Measurements from ENCODE around the gene ZDHHC14. TPM values are rescaled to one million over a fixed set of nuclear protein-coding genes. Genes with fewer than 3 reads are reported as not detected.

Gene ZDHHC14
- total RNA-seq, 1 donor from 2014 or later, result 6.8 TPM

GRCh38 chr6:157493173-157493572, 112.2 kb downstream of the ZDHHC14 start:
- no peaks in the 10 kb centered on the region for H3K9me3 ChIP-seq (ENCODE audit: control insufficient read depth in 3 of 3, low read length in 3 of 3)
- H3K27ac ChIP-seq (ENCODE audit: low read depth, low read length), result no peak overlapping the region
- H3K27me3 ChIP-seq (ENCODE audit: control insufficient read depth in 3 of 3, insufficient read depth in 3 of 3, low read length in 3 of 3), result no peaks in the 10 kb centered on the region
- H3K4me3 ChIP-seq (ENCODE audit: low read length in 3 of 3), result no peak overlapping the region
- H3K36me3 ChIP-seq (ENCODE audit: control insufficient read depth in 3 of 3, insufficient read depth in 3 of 3, low read length in 3 of 3), result no peaks in the 10 kb centered on the region
- no peaks in the 10 kb centered on the region for H3K4me1 ChIP-seq (ENCODE audit: control insufficient read depth in 3 of 3, insufficient read depth in 3 of 3, low read length in 3 of 3)
- H3K9ac ChIP-seq (ENCODE audit: low read depth in 1 of 3, low read length in 3 of 3), result no peak overlapping the region

GRCh38 chr6:157493576-157493975, 112.6 kb downstream of the ZDHHC14 start:
- Histone ChIP-seq H3K4me3 (ENCODE audit: low read length in 3 of 3) (no peak overlapping the region), H3K9ac (ENCODE audit: low read depth in 1 of 3, low read length in 3 of 3) (no peak overlapping the region), H3K27me3 (ENCODE audit: control insufficient read depth in 3 of 3, insufficient read depth in 3 of 3, low read length in 3 of 3) (no peaks in the 10 kb centered on the region), H3K4me1 (ENCODE audit: control insufficient read depth in 3 of 3, insufficient read depth in 3 of 3, low read length in 3 of 3) (no peaks in the 10 kb centered on the region), H3K27ac (ENCODE audit: low read depth, low read length) (no peak overlapping the region), H3K36me3 (ENCODE audit: control insufficient read depth in 3 of 3, insufficient read depth in 3 of 3, low read length in 3 of 3) (no peaks in the 10 kb centered on the region), H3K9me3 (ENCODE audit: control insufficient read depth in 3 of 3, low read length in 3 of 3) (no peaks in the 10 kb centered on the region)

- Histone ChIP-seq H3K27ac (ENCODE audit: low read depth, low read length) (no peak overlapping the region), H3K27me3 (ENCODE audit: control insufficient read depth in 3 of 3, insufficient read depth in 3 of 3, low read length in 3 of 3) (no peaks in the 10 kb centered on the region), H3K36me3 (ENCODE audit: control insufficient read depth in 3 of 3, insufficient read depth in 3 of 3, low read length in 3 of 3) (no peaks in the 10 kb centered on the region), H3K9ac (ENCODE audit: low read depth in 1 of 3, low read length in 3 of 3) (no peak overlapping the region), H3K9me3 (ENCODE audit: control insufficient read depth in 3 of 3, low read length in 3 of 3) (no peaks in the 10 kb centered on the region), H3K4me1 (ENCODE audit: control insufficient read depth in 3 of 3, insufficient read depth in 3 of 3, low read length in 3 of 3) (no peaks in the 10 kb centered on the region), H3K4me3 (ENCODE audit: low read length in 3 of 3) (no peak overlapping the region)
Measured at GRCh38 chr6:157494132-157494710, 113.2 kb downstream of the ZDHHC14 start.

GRCh38 chr6:157496534-157497095, 115.6 kb downstream of the ZDHHC14 start:
- Histone ChIP-seq H3K9ac (ENCODE audit: low read depth in 1 of 3, low read length in 3 of 3) (no peak overlapping the region), H3K4me1 (ENCODE audit: control insufficient read depth in 3 of 3, insufficient read depth in 3 of 3, low read length in 3 of 3) (no peaks in the 10 kb centered on the region), H3K9me3 (ENCODE audit: control insufficient read depth in 3 of 3, low read length in 3 of 3) (no peaks in the 10 kb centered on the region), H3K36me3 (ENCODE audit: control insufficient read depth in 3 of 3, insufficient read depth in 3 of 3, low read length in 3 of 3) (no peaks in the 10 kb centered on the region), H3K27ac (ENCODE audit: low read depth, low read length) (no peak overlapping the region), H3K4me3 (ENCODE audit: low read length in 3 of 3) (no peak overlapping the region), H3K27me3 (ENCODE audit: control insufficient read depth in 3 of 3, insufficient read depth in 3 of 3, low read length in 3 of 3) (no peaks in the 10 kb centered on the region)

- H3K4me1 ChIP-seq (ENCODE audit: control insufficient read depth in 3 of 3, insufficient read depth in 3 of 3, low read length in 3 of 3), result peaks cover 0 to 3% (median 0%) of the 10 kb centered on the region in 3 donors
- no peak overlapping the region for H3K9ac ChIP-seq (ENCODE audit: low read depth in 1 of 3, low read length in 3 of 3)
- H3K9me3 ChIP-seq (ENCODE audit: control insufficient read depth in 3 of 3, low read length in 3 of 3), result no peaks in the 10 kb centered on the region
- H3K4me3 ChIP-seq (ENCODE audit: low read length in 3 of 3), result no peak overlapping the region
- H3K27me3 ChIP-seq (ENCODE audit: control insufficient read depth in 3 of 3, insufficient read depth in 3 of 3, low read length in 3 of 3), result no peaks in the 10 kb centered on the region
- no peak overlapping the region for H3K27ac ChIP-seq (ENCODE audit: low read depth, low read length)
- no peaks in the 10 kb centered on the region for H3K36me3 ChIP-seq (ENCODE audit: control insufficient read depth in 3 of 3, insufficient read depth in 3 of 3, low read length in 3 of 3)
Measured at GRCh38 chr6:157497579-157497978, 116.6 kb downstream of the ZDHHC14 start.

- Histone ChIP-seq H3K4me1 (ENCODE audit: control insufficient read depth in 3 of 3, insufficient read depth in 3 of 3, low read length in 3 of 3) (peaks cover 0 to 3% (median 0%) of the 10 kb centered on the region in 3 donors), H3K9ac (ENCODE audit: low read depth in 1 of 3, low read length in 3 of 3) (no peak overlapping the region), H3K9me3 (ENCODE audit: control insufficient read depth in 3 of 3, low read length in 3 of 3) (no peaks in the 10 kb centered on the region), H3K4me3 (ENCODE audit: low read length in 3 of 3) (no peak overlapping the region), H3K27ac (ENCODE audit: low read depth, low read length) (no peak overlapping the region), H3K27me3 (ENCODE audit: control insufficient read depth in 3 of 3, insufficient read depth in 3 of 3, low read length in 3 of 3) (no peaks in the 10 kb centered on the region), H3K36me3 (ENCODE audit: control insufficient read depth in 3 of 3, insufficient read depth in 3 of 3, low read length in 3 of 3) (no peaks in the 10 kb centered on the region)
Measured at GRCh38 chr6:157498817-157499216, 117.8 kb downstream of the ZDHHC14 start.

GRCh38 chr6:157500022-157500421, 119.0 kb downstream of the ZDHHC14 start:
- Histone ChIP-seq H3K27ac (ENCODE audit: low read depth, low read length) (no peak overlapping the region), H3K9ac (ENCODE audit: low read depth in 1 of 3, low read length in 3 of 3) (no peak overlapping the region), H3K4me1 (ENCODE audit: control insufficient read depth in 3 of 3, insufficient read depth in 3 of 3, low read length in 3 of 3) (peaks cover 0 to 3% (median 0%) of the 10 kb centered on the region in 3 donors), H3K9me3 (ENCODE audit: control insufficient read depth in 3 of 3, low read length in 3 of 3) (no peaks in the 10 kb centered on the region), H3K4me3 (ENCODE audit: low read length in 3 of 3) (no peak overlapping the region), H3K36me3 (ENCODE audit: control insufficient read depth in 3 of 3, insufficient read depth in 3 of 3, low read length in 3 of 3) (no peaks in the 10 kb centered on the region), H3K27me3 (ENCODE audit: control insufficient read depth in 3 of 3, insufficient read depth in 3 of 3, low read length in 3 of 3) (no peaks in the 10 kb centered on the region)

- Histone ChIP-seq H3K4me1 (ENCODE audit: control insufficient read depth in 3 of 3, insufficient read depth in 3 of 3, low read length in 3 of 3) (peaks cover 0 to 3% (median 0%) of the 10 kb centered on the region in 3 donors), H3K4me3 (ENCODE audit: low read length in 3 of 3) (no peak overlapping the region), H3K27me3 (ENCODE audit: control insufficient read depth in 3 of 3, insufficient read depth in 3 of 3, low read length in 3 of 3) (no peaks in the 10 kb centered on the region), H3K9me3 (ENCODE audit: control insufficient read depth in 3 of 3, low read length in 3 of 3) (peaks cover 0 to 5% (median 0%) of the 10 kb centered on the region in 3 donors), H3K27ac (ENCODE audit: low read depth, low read length) (no peak overlapping the region), H3K36me3 (ENCODE audit: control insufficient read depth in 3 of 3, insufficient read depth in 3 of 3, low read length in 3 of 3) (peaks cover 0 to 2% (median 0%) of the 10 kb centered on the region in 3 donors), H3K9ac (ENCODE audit: low read depth in 1 of 3, low read length in 3 of 3) (no peak overlapping the region)
Measured at GRCh38 chr6:157503018-157503747, 122.2 kb downstream of the ZDHHC14 start.

GRCh38 chr6:157505912-157506491, 125.0 kb downstream of the ZDHHC14 start:
- no peak overlapping the region for H3K9ac ChIP-seq (ENCODE audit: low read depth in 1 of 3, low read length in 3 of 3)
- peaks cover 0 to 2% (median 0%) of the 10 kb centered on the region in 3 donors for H3K36me3 ChIP-seq (ENCODE audit: control insufficient read depth in 3 of 3, insufficient read depth in 3 of 3, low read length in 3 of 3)
- H3K27me3 ChIP-seq (ENCODE audit: control insufficient read depth in 3 of 3, insufficient read depth in 3 of 3, low read length in 3 of 3), result no peaks in the 10 kb centered on the region
- H3K27ac ChIP-seq (ENCODE audit: low read depth, low read length), result no peak overlapping the region
- H3K4me3 ChIP-seq (ENCODE audit: low read length in 3 of 3), result no peak overlapping the region
- H3K9me3 ChIP-seq (ENCODE audit: control insufficient read depth in 3 of 3, low read length in 3 of 3), result peaks cover 0 to 5% (median 0%) of the 10 kb centered on the region in 3 donors
- H3K4me1 ChIP-seq (ENCODE audit: control insufficient read depth in 3 of 3, insufficient read depth in 3 of 3, low read length in 3 of 3), result peaks cover 0 to 3% (median 0%) of the 10 kb centered on the region in 3 donors

Measured in skeletal muscle tissue (tissue), 4 donors.